GM19468 (cell line): Measurements from ENCODE around the gene LRIF1.
"Not testable (repeated sequence)": the region's sequence is repeated elsewhere in the genome, so short reads cannot be mapped to it uniquely, and the experiment has no call there.

Source experiments
- ATAC-seq: cut with Tn5 transposase; IDR thresholded peaks from one replicate; pipeline ENCODE4 v1.9.1; 2021; ENCODE audit warnings: mild to moderate bottlenecking, moderate library complexity, moderate number of reproducible peaks; ENCODE audit not compliant: unreplicated experiment; ENCODE audit errors: extremely low read depth

LRIF1 gene

DNA sequence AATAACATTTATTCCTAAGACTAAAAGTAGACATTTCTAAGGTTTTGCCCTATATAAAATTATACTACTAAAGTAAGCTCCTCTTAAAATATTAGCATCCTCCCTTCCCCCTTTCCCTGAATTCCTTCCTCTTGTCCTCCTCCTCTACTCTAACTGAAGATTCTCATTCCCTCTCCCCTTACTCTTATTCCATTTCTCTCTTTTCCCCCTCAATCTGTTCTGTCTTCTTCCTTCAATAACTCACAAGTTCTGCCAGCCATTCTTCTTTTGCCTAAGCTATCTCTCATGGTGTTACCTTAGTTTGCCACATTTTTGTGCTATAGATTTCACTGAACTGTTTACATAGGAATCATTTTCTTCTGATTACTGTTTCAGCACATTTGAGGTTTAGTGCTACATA, 10.7 kb downstream of the LRIF1 start:
- no peak for ATAC-seq

DNA sequence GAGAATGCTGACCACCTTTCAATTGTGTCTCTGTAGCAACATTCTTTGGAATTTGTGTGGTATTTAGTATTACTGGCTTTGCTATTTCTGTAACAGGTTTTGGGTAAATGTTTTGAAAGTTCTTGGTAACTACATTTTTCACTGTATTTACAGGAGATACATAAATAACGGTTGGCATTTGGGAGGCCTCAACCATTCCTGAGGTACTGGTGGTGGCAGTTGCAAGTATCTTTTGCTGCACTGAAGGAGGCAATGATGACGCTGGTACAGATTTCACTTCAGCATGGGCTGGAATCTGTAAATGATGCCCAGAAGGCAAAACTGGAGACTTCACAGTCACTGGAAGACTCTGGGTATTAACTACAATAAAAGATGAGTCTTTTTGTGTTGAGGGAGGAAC, 11.7 kb downstream of the LRIF1 start:
- ATAC-seq = no peak

DNA sequence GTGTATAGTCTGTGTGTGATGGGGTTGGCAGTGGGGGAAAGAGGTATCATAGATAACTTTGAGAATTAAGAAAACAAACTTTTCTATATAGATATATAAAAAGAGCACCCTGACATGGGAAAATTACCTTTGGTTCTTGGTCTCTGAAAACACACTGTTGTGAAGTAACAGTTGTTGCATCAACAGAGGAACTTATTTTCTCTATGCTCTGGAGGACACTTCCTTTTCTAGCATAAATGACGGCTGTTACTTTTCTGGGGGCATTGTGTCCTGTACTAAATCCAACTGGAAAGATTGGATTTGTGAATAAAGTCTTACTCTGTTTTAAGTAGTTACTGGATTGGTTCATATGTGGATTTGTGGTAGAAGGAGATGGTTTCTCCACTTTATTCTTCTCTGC, 12.6 kb downstream of the LRIF1 start:
- ATAC-seq = no peak

DNA sequence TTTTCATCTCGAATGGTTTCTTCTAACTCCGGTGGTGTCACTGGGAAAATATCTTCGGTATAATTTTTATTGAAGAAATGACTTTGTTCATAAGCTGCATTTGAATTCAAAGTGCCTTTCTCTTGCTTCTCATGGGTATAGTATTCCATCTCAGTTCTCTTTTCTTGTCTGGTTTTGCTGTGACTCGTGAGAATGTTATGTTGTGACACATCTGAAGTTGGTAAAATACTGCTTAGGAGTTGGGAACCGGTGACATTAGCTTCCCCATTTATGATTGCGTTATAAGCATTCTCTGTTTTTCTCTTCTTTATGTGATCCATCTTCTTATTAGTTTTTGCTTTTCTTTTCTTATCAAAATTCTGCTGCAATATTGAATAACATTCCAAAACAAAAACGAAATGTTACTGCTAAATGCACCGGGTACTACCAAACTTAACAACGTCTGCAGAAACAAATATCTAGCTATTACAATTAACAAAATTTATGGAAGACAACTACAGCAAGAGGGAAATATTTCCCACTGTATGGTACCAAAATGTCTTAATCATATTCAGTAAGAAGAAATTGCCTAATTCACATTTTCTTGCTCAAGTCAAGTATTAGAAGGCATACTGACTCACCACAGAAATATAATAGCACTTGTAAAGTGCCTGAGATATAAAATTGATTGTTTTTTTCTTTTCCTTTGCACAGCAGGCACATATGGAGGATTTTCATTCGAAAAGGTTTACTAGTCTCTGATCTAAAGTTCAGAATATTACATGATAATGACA, 15.5 kb downstream of the LRIF1 start:
- ATAC-seq = no peak

GRCh38 chr1:110945626-110946025, 18.1 kb downstream of the LRIF1 start:
- no peak for ATAC-seq

DNA sequence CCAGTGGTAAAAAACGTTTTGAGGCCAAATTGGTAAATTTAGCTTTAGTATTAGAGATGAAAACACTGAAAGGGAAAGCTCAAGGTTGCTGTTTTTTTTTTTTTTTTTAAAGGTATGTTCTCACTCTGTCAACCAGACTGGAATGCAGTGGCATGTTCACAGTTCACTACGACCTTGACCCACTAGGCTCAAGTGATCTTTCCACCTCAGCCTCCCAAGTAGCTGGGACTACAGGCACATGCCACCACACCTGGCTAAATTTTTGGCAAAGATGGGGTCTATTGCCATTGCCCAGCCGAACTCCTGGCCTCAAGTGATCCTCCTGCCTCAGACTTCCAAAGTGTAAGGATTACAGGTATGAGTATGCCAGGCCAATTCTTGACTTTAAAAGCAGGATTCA, 18.9 kb downstream of the LRIF1 start:
- ATAC-seq = no peak

DNA sequence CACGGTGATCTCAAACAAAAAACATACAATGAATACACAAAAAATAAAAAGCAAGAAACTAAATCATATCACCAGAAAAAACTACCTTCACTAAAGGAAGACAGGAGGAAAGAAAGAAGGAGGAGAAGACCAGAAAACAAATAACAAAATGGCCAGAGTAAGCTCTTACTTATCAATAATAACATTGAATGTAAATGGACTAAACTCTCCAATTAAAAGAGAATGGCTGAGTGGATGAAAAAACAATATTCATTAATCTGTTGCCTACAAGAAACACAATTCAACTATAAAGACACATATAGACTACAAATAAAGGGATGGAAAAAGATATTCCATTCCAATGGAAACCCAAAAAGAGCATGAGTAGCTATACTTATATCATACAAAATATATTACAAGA, 27.2 kb downstream of the LRIF1 start:
- no peak for ATAC-seq

DNA sequence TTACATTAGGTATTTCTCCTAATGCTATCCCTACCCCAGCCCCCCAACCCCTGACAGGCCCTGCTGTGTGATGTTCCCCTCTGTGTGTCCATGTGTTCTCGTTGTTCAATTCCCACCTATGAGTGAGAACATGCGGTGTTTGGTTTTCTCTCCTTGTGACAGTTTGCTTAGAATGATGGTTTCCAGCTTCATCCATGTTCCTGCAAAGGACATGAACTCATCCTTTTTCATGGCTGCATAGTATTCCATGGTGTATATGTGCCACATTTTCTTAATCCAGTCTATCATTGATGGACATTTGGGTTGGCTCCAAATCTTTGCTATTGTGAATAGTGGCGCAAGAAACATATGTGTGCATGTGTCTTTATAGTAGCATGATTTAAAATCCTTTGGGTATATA, 32.6 kb downstream of the LRIF1 start:
- ATAC-seq = not testable (repeated sequence)

DNA sequence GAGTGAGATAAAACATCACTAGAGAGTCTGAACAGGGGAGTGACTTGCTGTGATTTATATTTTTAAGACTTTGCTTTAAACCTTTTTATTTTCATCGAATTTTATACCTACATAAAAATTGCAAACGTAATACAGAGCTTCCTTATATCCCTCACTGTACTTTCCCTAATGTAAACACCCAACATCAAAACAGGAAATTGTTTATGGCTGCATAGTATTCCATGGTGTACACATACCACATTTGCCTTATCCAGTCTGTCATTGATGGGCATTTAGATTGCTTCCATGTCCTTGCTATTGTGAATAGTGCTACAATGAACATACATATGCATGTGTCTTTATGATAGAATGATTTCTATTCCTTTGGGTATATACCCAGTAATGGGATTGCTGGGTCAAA, 34.8 kb downstream of the LRIF1 start:
- no peak for ATAC-seq

DNA sequence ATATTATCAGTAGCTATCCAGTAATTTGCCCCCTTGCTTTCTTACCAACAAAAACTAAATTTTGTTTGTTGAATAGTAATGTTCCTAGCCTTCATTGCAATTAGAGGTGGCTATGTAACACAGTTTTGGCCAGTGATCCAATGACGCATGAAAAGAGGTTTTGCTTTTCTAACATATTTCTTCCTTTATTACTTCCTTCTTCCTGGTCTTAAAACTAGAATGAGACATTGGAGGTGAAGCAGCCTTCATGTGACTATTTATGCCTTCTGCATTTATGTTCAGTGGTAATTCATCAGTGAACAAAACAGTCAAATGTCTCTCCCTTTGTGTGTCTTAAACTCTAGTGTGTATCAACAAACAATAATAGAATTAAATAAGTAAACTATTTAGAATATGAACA, 35.5 kb downstream of the LRIF1 start:
- ATAC-seq = no peak

DNA sequence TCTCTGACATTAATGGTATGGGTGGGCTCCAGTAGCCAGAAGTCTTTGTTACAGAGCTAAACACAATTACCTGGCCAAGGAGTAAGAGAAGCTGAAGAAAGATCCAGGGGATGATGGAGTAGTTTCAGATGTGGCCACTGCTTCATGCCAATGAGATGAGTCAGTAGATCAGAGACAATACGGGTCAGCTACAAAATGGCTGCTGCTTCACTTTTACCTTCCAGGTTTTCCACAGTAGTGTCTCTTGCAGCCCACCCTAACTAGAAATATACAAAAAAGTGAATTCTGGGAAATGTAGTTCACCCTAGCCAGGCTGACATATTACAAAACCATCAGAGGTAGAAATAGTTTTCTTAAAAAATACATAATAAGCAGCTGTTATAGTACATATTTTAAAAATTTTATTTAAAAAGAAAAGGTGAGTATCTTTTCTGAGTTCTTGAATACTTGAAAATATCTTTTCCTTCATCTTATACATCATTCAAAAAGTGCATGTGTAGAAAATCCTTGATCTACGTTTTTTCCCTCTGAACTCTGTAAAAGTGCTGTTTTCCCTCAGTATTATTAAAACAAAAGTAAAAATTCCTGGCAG, 36.1 kb downstream of the LRIF1 start:
- no peak for ATAC-seq

DNA sequence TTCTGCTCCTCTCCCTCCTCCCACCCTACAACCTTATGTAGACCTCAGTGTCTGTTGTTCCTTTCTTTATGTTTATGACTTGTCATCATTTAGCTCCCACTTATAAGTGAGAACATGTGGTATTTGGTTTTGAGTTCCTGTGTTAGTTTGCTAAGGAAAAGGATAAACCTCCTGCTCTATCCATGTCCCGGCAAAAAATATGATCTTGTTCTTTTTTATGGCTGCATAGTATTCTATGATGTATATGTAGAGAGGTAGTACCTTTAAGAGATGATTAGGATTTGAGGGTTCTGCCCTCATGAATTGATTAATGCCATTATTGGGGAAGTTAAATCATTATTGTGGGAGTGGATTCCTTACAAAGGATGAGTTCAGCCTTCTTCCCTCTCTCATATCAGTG, 41.8 kb downstream of the LRIF1 start:
- no peak for ATAC-seq

DNA sequence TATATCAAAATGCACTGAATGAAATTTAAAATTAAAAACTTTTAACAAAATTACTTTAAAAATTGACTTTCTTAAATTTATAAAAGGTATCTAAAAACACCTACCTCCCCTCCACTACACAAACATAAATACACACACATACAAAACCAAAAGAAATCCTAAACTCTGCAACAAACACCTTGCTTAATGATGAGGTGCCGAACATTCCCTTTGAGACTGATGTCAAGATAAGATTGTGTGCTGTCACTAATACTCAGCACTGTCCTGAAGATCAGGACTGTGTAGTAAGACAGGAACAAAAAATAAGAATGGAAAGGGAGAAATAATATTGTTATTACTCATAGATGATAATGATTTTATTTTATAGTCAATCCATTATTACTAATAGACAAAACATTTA, 45.7 kb downstream of the LRIF1 start:
- ATAC-seq = no peak

- ATAC-seq = no peak
These were observed 46.9 kb downstream of the LRIF1 start for GRCh38 chr1:110916669-110917306.

DNA sequence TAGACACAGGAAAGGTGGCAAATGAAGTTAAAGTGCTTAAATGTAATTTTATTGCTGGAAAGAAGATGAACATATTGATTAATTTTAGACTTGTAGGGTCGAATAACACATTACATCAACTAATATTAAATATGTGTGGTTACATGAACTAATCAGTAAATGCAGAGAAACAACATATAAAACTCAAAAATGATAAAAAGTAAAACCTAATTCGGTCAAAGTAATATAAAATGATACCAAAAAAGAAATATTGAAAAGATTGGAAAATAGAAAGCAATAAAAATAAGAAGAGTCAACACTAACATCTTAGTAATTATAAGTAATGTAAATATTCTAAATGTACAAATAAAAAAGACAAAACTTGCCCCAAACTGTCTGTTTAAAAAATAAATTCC, 47.5 kb downstream of the LRIF1 start:
- ATAC-seq = no peak

DNA sequence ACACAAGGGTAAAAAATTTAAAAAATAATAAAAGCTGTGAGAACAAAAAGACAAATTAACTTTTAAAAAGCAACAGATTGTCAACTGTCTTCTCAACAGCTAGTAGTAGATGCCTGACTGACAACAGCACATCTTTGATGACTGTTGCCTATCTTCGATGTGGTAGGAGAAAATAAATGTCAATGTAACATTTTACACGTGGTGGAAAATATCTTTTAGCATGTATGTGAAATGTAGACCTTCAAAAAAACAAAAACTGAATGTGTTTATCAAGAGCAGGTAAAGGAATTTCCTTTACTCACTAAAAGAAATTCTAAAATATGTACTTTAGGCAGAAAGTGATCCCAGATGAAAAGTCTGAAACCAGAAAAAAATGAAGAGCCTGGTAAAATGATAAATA, 47.9 kb downstream of the LRIF1 start:
- no peak for ATAC-seq

GRCh38 chr1:110914676-110915075, 49.0 kb downstream of the LRIF1 start:
- ATAC-seq = no peak

DNA sequence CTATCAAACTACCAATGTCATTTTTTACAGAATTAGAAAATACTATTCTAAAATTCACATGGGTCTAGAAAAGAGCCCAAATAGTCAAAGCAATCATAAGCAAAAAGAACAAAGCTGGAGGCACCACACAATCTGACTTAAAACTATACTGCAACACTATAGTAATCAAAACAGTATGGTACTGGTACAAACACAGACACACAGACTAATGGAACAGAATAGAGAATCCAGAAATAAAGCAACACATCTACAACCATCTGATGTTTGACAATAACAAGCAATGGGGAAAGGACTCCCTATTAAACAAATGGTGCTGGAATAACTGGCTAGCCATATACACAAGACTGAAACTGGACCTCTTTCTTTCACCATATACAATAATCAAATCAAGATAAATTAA, 50.9 kb downstream of the LRIF1 start:
- no peak for ATAC-seq

DNA sequence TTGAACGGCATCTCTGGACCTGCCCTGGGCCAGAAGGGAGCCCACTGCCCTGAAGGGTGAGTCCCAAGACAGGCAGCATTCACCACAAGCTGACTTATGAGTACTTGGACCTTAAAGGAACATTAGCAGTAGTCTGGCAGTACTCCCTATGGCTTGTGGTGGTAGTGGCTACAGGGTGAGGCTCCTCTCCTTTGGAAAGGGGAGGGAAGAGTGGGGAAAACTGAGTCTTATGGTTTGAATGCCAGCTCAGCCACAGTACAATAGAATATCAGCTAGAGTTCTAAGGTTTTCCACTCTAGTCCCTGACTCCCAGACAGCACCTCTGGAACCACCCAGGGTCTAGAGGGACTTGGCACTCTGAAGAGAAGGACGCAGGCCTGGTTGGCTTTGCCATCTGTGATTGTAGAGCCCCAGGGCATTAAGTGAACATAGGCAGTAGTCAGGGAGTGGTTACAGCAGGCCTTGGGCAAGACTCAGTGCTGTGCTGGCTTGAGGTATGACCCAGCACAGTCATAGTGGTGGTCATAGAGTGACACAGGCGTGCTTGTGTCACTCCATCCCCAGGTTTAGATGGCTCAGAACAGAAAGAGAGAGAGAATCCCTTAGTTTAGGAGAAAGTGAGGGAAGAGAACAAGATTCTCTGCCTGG, 59.7 kb downstream of the LRIF1 start:
- ATAC-seq = no peak

- ATAC-seq = no peak
These were observed 60.8 kb downstream of the LRIF1 start for GRCh38 chr1:110902820-110903463.

DNA sequence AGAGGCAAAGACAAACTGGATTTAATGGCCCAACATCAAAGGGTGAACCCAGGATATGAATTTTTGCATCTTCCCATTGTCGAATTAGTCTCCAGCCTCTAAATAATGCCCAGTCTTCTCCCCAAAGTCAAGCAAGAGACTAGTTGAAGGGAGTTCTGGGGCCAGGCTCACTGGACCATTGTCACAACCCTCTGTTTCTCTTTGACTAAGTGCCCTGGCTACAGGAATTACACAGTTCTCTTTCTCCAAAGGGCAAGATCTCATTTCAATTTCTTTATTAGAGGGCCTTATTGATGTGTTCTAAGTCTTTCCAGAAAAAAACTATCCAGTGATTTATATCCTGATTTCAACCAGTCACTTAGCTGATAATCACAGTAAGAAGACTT, 64.3 kb downstream of the LRIF1 start:
- ATAC-seq = no peak
